Nucleus accumbens (tissue), 56 donors: ENCODE measurements around the gene ZNF814.
A peak's percentile ranks its signal among the peaks of the same experiment; 100 is the strongest.
"Not testable (repeated sequence)": the region's sequence is repeated elsewhere in the genome, so short reads cannot be mapped to it uniquely, and the experiment has no call there.

ENCODE experiments used
- DNase-seq, 56 donors: peaks; one replicate each; lab custom pipeline; 2025; lab: John Stamatoyannopoulos, UW

ZNF814 gene

DNA sequence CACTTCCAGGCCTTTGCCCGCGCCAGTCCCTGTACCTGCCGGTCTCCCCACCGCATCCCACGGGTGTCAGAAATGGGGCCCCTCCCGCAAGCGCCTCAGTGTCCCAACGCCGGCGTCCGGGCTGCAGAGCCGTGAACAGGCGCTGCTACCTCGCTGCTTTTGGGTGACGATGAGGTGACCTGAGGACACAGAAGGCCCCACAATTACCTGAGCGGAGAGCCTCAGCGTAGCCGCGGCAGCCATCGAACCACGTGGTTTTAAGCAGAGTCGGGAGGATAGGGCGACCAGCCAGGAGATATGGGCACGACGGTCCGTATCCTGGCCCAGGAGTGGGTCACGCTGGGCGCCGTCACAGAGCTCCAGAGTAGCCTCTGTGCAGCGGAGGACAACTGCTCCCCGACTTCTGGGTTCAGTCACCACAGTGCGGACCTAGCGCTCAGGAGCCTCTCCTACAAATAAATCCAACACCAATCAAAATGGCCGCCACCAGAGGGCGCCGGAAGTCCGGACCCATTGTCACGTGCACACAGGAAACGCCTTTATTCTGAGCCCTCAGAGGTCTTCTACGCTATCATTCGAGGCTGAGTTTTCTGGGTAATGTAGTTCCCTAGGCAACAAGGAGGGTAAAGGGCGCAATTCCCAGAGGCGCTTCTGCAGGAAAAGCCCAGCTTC, at the start of gene ZNF814:
TSS of gene ZNF814 (minus strand) at position 478 of the 672 bp plus-strand sequence. CDS start at position 243, 235 bp downstream.
- peak; percentile 9 to 94 (median 78) for DNase-seq

DNA sequence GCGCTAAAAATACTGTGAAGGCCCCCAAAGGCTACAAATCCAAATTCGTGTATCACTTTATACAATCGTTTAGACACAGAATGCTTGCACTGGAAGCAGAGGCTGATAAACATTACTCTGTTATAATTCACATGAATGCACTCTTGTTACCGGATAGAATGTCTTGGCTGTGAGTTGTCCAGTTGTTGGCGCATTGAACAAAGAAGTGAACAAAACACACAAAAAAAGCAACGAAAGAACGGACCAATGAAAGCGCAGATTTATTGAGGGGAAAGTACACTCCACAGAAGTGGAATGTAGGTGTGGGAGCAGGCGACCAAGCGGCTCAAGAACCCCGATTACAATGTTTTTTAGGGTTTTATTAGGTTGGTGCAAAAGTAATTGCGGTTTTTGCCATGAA, 46.9 kb upstream of the ZNF814 start:
- peak in 12 of 56 donors; percentile 1 to 65 (median 28) for DNase-seq

DNA sequence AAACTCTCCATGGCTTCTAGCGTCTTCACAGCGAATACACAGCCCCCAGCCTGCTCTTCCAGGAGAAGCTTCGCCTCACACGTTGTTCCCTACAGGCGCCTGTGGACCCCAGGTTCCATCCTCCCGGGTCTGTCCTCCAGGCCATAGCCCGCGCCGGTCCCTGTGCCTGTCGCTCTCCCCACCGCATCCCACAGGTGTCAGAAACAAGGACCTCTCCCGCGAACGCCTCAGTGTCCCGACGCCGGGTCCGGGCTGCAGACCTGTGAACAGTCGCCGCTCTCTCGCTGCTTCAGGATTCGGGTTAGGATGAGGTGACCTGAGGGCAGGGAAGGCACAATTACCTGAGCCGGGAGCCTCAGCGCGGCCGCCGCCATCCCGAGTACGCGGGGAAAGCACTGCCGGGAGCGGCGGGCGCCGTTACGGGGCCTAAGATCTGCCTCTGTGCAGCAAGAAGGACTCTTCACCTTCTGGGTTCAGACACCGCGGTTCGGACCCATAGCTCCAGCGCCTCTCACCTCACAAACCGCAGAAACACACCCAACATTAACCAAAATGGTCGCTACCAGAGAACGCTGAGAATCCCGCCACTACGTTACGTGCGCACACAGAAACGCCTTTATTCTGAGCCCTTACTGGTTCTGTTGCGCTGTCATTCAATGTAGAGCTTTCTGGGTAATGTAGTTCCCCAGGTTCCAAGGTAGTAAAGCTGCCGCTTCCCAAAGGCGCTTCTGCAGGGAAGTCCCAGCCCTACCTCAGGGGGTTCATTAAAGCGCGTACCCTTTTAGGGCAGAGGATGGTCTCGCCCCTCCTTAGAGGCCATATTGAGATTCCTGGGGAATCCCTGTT, 46.2 kb upstream of the ZNF814 start, which contains the start of gene ZNF418:
TSS of gene ZNF418 (minus strand) at position 583 of the 846 bp plus-strand sequence. CDS start 1,580 bp downstream, outside the sequence.
- DNase-seq: peak in 54 of 56 donors; percentile 16 to 92 (median 70)

DNA sequence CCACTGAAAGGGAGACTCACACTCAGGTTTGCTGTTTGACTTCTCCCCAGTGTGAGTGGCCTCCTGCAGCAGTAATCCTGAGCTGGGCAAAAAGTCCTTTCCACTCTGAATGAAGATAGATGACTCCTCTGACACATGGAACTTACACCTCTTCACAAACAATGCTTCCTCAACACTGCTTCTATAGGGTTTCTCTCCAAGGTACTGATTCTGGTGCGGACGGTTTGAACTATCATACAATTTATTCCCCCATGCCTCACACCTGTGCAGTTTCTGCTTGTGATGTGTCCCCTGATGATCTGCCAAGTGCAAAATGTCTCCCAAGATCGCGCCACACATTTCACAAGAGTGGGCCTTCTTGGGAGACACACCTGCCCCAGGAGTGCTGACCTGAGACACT, 38.8 kb upstream of the ZNF814 start:
- DNase-seq: no peak

DNA sequence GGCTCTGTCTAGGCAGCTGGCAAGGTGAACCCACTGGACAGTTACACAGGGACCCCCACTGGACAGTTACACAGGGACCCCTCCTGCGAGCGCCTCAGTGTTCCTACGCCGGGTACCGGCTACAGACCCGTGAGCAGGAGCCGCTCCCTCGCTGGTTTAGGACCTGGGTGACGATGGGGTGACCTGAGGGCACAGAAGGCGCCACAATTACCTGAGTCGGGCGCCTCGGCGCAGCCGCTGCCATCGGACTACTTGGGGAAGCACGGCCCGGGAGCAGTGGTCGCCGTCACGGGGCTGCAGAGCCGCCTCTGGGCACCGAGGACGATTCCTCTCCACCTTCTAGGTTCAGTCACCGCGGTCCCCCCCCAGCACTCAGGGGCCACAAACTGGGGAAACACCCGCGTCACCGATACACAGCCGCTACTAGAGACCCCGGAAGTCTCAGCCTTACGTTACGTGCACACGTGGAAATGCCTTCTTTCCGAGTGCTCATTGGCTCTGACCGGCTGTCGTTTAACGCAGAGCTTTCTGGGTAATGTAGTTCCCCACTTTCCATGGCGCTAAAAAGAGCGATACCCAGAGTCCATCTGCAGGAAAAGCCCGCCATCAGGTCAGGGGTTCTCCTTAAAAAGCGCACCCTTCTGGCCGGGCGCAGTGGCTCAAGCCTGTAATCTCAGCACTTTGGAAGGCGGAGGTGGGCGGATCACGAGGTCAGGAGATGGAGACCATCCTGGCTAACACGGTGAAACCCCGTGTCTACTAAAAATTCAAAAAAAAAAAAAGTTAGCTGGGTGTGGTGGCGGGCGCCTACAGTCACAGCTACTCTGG, 27.5 kb upstream of the ZNF814 start, which contains the start of gene ZNF417:
TSS of gene ZNF417 (minus strand) at position 425 of the 828 bp plus-strand sequence. CDS start at position 244, 181 bp downstream.
- peak; percentile 43 to 95 (median 82) for DNase-seq

DNA sequence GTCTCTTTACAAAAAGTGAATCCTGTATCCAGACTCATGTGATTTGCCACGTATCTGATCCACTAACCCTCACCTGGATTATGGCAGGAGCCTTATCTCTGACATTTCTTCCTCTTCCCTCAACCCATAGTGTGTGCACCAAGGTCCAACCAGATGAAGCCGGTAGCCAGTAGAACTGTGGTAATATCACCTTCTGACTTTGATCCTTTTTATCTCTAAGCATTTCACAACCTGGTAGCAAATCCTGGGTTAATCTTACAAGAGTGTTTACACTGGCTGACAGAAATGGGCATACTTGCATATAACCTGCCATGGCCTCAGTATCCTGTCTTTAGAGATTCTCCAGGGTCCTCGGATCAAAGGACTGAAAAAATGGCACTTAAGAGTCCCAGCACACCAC, 25.7 kb upstream of the ZNF814 start:
- DNase-seq: no peak

DNA sequence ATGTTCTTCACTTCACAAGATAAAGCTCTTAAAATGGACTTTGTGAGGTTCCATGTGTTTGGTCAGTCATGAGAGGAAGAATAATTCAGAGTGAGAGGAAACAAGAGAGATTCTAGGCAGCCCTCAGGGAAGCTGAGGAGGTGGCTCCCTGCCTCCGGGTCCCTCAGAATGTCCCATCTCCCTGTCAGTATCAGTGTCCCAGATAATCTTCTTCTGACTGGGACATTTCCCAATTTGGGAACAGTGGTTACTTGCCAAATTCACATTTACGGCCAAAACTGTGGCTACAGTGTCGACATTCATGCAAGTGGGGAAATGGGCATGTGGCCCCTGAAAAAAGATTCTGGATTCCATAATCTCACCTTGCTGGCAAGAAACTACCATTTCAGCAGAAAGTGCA, 18.6 kb upstream of the ZNF814 start:
- DNase-seq: no peak

DNA sequence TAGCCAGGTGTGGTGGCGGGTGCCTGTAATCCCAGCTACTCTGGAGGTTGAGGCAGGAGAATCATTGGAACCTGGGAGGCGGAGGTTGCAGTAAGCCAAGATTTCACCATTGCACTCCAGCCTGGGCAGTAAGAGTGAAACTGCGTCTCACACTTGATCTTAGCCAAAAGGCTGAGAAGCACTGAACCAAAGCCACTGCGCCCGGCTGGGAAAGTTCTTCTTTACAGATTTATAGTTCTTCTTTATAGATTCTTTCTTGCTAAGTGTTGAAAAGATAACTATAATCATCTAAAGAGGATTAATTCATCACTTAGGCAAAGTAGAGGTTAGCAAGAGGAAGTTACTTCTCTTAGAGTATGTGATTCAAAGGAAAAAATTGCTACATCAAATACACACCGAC, 16.4 kb upstream of the ZNF814 start:
- no peak for DNase-seq

DNA sequence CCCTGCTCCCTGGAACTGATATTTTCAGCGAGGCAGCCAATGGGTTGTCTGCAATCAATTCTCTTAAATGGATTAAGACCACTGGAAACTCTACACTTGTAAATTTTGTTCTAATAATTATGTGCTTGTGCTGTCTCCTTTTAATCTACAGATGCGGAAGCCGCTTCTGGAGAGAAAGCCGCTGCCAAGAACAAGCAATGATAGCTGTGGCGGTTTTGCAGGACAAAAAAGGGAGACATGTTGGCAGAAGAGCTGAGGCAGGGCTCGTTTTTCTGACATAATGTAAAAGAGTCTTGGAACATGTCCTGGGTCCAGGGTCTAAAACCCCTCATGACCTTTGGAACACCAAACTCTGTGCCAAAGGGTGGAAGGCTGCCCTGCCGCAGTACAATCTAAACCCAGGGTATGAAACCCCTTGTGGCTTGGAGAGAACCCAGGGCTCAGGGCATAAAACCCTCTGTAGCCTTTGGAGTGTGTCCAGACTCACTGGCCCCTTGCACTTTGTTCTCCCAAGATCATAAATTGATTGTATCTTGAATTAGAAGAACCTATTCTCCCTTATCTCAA, 14.9 kb upstream of the ZNF814 start:
- DNase-seq: no peak

DNA sequence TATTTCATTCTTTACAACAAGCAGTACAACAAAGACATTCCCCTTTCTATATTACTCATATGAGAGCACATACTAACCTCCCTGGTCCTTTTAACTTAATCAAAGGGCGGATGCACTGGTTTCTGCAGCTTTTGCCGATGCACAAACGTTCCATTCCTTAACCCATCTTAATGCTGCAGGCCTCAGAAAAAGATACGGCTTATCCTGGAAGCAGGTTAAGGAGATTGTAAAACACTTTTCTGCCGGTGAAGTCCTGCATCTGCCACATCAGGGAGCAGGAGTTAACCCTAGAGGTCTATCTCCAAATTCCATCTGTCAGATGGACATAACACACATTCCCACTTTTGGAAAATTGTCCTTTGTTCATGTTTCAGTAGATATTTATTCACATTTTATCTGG, 11.5 kb upstream of the ZNF814 start:
- DNase-seq: no peak

DNA sequence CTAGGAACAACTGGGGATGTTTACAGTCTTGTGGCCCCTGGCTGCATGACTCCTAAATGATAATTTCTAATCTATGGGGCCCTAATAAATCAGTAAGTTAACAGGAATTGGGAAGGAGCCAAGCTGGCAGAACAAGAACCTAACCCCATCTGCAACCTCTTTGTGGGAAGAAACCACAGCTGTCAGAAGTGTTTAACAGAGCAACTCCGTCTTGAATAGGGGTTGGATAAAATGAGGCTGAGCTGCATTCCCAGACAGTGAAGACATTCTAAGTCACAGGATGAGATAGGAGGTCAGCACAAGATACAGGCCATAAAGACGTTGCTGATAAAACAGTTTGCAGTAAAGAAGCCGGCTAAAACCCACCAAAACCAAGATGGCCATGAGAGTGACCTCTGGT, 1.9 kb upstream of the ZNF814 start:
- DNase-seq: not testable (repeated sequence)

DNA sequence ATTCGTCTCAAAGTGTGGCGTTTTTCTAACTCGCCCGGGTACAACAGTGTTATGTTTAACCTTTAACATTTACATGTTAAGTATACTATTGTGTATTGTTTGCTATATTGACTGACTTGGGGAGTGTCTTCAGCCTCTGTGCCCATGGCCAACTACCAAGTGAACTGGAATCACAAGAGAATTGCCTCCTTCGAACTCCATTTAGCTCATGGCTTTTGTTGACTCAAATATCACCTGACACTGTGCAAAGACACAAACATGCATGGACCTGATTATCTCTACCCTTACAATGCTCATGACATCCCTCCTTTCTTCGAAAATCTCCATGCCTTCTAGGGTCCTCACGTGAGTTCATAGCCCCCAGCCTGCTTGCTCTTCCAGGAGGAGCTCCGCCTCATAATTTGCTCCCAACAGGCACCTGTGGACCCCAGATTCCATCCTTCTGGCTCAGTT, 704 bp downstream of the ZNF814 start:
- peak in 1 of 56 donors; percentile 17 for DNase-seq

DNA sequence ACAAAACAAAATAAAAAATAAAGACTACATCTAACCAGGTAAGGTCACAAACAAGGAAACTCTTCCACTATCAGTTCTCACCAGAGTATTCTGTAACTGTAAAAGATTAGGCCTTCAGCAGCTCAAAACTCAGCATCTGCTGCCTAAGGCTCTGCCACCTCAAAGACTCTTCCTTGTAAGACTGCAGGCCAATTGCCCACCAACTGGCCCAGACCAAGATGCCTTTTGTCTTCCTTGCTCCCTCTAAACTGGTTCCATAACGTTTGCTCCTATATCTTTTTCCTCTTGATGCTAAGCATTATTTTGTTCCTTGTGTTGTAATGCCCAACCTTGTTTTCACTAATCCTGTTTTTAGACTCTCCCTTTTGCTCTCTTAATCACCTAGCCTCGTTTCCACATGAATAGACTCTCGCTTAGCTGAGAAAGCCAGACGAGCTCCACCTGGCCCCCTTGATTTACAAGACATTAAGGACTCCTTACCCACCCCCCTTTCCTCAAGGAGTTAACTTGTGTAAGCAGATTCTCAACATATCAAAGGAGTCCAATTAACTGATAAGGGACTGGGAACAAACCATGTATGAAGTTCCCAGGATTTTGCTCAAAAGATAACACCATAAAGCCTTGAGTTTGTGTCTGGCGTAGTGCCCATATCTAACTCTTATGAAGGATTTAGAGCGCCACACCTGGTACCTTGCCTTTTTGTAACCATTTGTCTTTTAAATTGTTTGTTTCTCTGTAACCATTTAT, 1.5 kb downstream of the ZNF814 start:
- DNase-seq: no peak

DNA sequence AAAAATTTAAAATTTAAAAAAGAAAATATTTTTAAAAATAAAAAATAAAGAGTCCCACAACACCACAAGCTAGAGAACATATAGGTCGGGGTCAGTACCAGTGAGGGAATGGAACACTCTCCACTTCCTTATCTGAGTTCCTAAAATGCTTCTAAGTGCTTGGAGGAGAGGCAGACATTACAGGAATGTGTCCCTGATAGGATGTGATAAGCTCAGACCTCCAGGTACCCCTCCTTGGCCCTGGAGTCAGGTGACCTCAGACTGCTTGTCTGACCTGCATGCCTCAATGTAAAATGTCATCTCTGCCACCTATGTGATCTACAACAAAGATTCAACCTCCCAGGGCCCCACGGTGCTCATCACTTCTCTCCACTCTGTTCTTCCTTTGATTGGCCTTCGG, 2.8 kb downstream of the ZNF814 start:
- DNase-seq: no peak

DNA sequence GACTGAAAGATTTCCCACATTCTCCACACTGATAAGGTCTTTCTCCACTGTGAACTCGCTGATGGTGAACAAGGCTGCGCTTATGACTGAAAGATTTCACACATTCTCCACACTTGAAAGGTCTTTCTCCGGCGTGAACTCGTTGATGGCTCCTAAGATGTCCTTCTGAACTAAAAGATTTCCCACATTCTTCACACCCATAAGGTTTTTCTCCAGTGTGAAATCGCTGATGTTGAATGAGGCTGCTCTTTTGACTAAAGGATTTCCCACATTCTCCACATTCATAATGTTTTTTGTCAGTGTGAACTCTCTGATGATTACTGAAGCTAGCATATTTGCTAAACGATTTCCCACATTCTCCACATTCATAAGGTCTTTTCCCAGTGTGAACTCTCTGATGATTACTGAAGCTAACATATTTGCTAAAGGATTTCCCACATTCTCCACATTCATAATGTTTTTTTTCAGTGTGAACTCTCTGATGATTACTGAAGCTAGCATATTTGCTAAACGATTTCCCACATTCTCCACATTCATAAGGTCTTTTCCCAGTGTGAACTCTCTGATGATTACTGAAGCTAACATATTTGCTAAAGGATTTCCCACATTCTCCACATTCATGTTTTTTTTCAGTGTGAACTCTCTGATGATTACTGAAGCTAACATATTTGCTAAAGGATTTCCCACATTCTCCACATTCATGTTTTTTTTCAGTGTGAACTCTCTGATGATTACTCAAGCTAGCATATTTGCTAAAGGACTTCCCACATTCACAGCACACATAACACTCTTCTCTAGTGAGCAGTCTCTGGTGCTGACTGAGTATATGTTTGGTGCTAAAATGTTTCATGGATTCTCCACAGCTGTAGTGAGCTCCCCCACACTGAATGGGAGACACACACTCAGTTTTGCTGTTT, 14.7 kb downstream of the ZNF814 start:
- not testable (repeated sequence) for DNase-seq

DNA sequence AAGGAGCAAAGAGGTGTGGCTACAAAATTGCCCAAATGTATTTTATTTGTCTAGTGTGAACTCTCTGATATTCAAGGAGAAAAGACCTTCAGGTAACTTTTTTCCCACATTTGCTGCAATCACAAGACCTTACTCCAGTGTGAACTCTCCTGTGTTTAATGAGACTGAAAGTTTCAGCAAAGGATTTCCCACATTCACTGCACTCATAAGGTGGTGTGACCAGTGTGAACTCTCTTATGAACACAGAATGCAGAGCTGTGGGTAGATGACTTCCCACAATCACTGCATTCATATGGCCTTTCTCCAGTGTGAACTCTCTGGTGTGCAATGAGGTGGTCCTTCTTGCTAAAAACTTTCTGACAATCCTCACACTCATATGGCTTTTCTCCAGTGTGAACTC, 16.4 kb downstream of the ZNF814 start:
- no peak for DNase-seq

DNA sequence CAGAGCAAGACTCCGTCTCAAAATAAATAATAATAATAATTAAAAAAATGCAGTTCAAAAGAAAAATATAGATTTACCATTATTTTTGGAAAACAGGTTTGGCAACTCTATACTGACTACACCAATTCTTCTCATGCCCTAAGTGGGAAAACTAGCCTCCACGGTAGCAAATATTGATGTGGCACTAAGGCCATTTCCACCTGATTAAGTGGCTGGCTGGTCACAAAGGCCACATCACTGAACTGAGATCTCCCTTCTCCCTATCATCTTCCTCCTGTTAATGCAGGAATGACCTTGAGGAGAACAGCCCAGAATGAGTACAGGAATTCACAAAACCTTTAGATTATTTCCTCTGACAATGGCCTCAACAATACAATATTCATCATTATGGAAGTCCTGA, 18.6 kb downstream of the ZNF814 start:
- DNase-seq: no peak

DNA sequence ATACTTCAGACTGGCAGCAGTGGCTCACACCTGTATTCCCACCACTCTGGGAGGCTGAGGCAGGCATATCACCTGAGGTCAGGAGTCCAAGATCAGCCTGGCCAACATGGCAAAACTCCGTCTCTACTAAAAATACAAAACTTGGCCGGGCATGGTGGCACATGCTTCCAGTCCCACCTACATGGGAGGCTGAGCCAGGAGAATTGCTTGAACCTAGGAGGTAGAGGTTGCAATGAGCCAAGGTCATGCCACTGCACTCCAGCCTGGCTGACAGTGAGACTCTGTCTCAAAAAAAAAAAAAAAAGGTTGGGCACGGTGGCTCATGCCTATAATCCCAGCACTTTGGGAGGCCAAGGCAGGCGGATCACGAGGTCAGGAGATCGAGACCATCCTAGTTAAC, 19.2 kb downstream of the ZNF814 start:
- DNase-seq: not testable (repeated sequence)
